Gastrocnemius medialis (tissue), 4 donors: ENCODE measurements around the gene BDH1. TPM values are rescaled to one million over a fixed set of nuclear protein-coding genes. Genes with fewer than 3 reads are reported as not detected.

Source experiments
- ATAC-seq, 2 donors: fragments of 150-250 bp; one replicate each; pipeline ENCODE4 v1.9.1; 2016
- DNase-seq, 2 donors: peaks; one replicate each; pipeline ENCODE4 v3.0.0-alpha.2; 2019
- H3K27ac ChIP-seq, 4 donors: fragments of 200-600 bp; sonication (generic); 1 replicate in 1 of 4; 2 replicates in 3 of 4; pipeline ENCODE4 v1.5.1; 2016 to 2018; ENCODE audit warnings: mild to moderate bottlenecking in 2 of 4, moderate library complexity in 1 of 4
- H3K27me3 ChIP-seq, 3 donors: fragments of 200-600 bp; sonication (generic) in 2 of 3; 1 replicate in 1 of 3; 2 replicates in 2 of 3; pipeline versions ENCODE4 v1.5.1 to v1.6.0; 2016 to 2019; ENCODE audit warnings: mild to moderate bottlenecking in 1 of 3, moderate library complexity in 1 of 3
- H3K36me3 ChIP-seq, 2 donors: fragments of 200-600 bp; sonication (generic) in 1 of 2; one replicate each; pipeline ENCODE4 v1.5.1; 2017 to 2018
- H3K4me1 ChIP-seq, 2 donors: fragments of 200-600 bp; sonication (generic) in 1 of 2; one replicate each; pipeline ENCODE4 v1.5.1; 2016 to 2017; ENCODE audit warnings: mild to moderate bottlenecking in 2 of 2
- H3K4me3 ChIP-seq, 4 donors: fragments of 200-600 bp; sonication (generic) in 3 of 4; 1 replicate in 1 of 4; 2 replicates in 3 of 4; pipeline ENCODE4 v1.5.1; 2016 to 2019; ENCODE audit warnings: mild to moderate bottlenecking in 2 of 4
- H3K9me3 ChIP-seq, 3 donors: fragments of 200-600 bp; sonication (generic) in 2 of 3; 1 replicate in 1 of 3; 2 replicates in 2 of 3; pipeline ENCODE4 v1.5.1; 2016 to 2019
- CTCF ChIP-seq, 5 experiments: fragments of 450-650 bp in 3 of 5; fragments of 200-600 bp in 2 of 5; sonication (generic) in 2 of 5; IDR thresholded peaks in 4 of 5; conservative IDR thresholded peaks in 1 of 5; 1 replicate in 4 of 5; 2 replicates in 1 of 5; pipeline ENCODE4 v1.5.1; 2016 to 2019; ENCODE audit warnings: antibody characterized with exemption in 5 of 5, mild to moderate bottlenecking in 3 of 5, moderate library complexity in 3 of 5
- POLR2A ChIP-seq, 2 donors: fragments of 450-650 bp; IDR thresholded peaks; one replicate each; pipeline ENCODE4 v1.6.1; 2017; ENCODE audit warnings: antibody characterized with exemption in 2 of 2, mild to moderate bottlenecking in 2 of 2, moderate library complexity in 2 of 2
- in situ Hi-C, 4 donors: fragments of 200-750 bp; cut with MboI; loops; one replicate each; pipeline versions ENCODE4 v1.15.0 to v1.8.0; 2017; ENCODE audit warnings: low sequenced_read_pairs in 4 of 4
- intact Hi-C: fragments of 100-400 bp; cut with DNase I; formaldehyde crosslinking; loops from one replicate; pipeline ENCODE4 v1.15.1; 2023; ENCODE audit warnings: low total_unique reads
- total RNA-seq, 4 donors: library from RNA; depleted of rRNA; stranded (reverse); fragments of >200 nt; gene quantifications; one replicate each; pipeline versions ENCODE4 v1.1.0 to v1.2.3, GENCODE V29; 2016

Gene BDH1
- total RNA-seq, 4 donors from 2014 or later: 7.1 to 9.5 (median 8.9) TPM

- intact Hi-C loops: no loop called here
- TF ChIP-seq CTCF (IDR thresholded peaks at IDR 0.05 in 4 of 5, conservative IDR thresholded peaks at IDR 0.05 in 1 of 5): no peak
- TF ChIP-seq POLR2A (IDR thresholded peaks at IDR 0.05): no peak
- Histone ChIP-seq H3K27ac (no peak overlapping the region), H3K4me1 (no peaks in the 10 kb centered on the region), H3K36me3 (no peaks in the 10 kb centered on the region), H3K4me3 (no peak overlapping the region), H3K9me3 (no peaks in the 10 kb centered on the region), H3K27me3 (no peaks in the 10 kb centered on the region)
- ATAC-seq: no peak
- no peak for DNase-seq
- in situ Hi-C loops: loop anchor here (10.0 to 25.0 kb wide), 3 partner anchors 247 to 514 kb away; no protein-coding TSS in a partner anchor
Measured at GRCh38 chr3:197501496-197501878, 54.3 kb downstream of the BDH1 start.

GRCh38 chr3:197500812-197501211 lies 55.0 kb downstream of the BDH1 start:
- in situ Hi-C loops: loop anchor here (10.0 to 25.0 kb wide), 3 partner anchors 246 to 514 kb away; no protein-coding TSS in a partner anchor
- H3K4me1 ChIP-seq: no peaks in the 10 kb centered on the region
- H3K4me3 ChIP-seq: no peak overlapping the region
- ATAC-seq (no peak), DNase-seq (no peak)
- H3K27ac ChIP-seq: no peak overlapping the region
- intact Hi-C loops: no loop called here
- no peaks in the 10 kb centered on the region for H3K27me3 ChIP-seq
- no peak for TF ChIP-seq POLR2A (IDR thresholded peaks at IDR 0.05)
- TF ChIP-seq CTCF (IDR thresholded peaks at IDR 0.05 in 4 of 5, conservative IDR thresholded peaks at IDR 0.05 in 1 of 5): no peak
- no peaks in the 10 kb centered on the region for H3K9me3 ChIP-seq
- H3K36me3 ChIP-seq: no peaks in the 10 kb centered on the region

DNA sequence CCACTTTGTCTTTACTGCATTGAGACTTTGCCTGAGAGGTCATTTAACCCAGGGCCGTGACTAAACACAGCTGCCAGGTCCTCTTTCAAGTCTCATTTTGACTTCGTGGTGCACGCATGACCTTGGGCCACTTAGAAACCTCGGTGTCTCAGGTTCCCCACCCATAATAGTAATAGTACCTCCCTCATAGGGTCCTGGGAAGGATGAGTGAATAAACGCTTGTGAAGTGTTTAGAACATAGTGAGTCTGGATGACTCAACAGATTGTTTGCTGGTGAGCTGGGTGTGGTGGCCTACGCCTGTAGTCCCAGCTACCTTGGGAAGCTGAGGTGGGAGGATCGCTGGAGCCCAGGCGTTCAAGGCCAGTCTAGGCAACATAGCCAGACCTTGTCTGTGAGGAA lies 56.3 kb downstream of the BDH1 start:
- Histone ChIP-seq H3K9me3 (no peaks in the 10 kb centered on the region), H3K4me1 (no peaks in the 10 kb centered on the region), H3K27me3 (no peaks in the 10 kb centered on the region), H3K4me3 (no peak overlapping the region), H3K27ac (no peak overlapping the region), H3K36me3 (no peaks in the 10 kb centered on the region)
- TF ChIP-seq POLR2A (IDR thresholded peaks at IDR 0.05) (no peak), CTCF (IDR thresholded peaks at IDR 0.05 in 4 of 5, conservative IDR thresholded peaks at IDR 0.05 in 1 of 5) (no peak)
- ATAC-seq (no peak), DNase-seq (no peak)
- intact Hi-C loops: no loop called here
- in situ Hi-C loops: no loop called here

GRCh38 chr3:197498499-197499241 lies 57.1 kb downstream of the BDH1 start:
- DNase-seq: no peak
- in situ Hi-C loops (no loop called here), intact Hi-C loops (no loop called here)
- no peaks in the 10 kb centered on the region for H3K36me3 ChIP-seq
- TF ChIP-seq POLR2A (IDR thresholded peaks at IDR 0.05): no peak
- H3K4me3 ChIP-seq: no peak overlapping the region
- no peaks in the 10 kb centered on the region for H3K9me3 ChIP-seq
- H3K27me3 ChIP-seq: no peaks in the 10 kb centered on the region
- ATAC-seq: no peak
- no peak overlapping the region for H3K27ac ChIP-seq
- H3K4me1 ChIP-seq: no peaks in the 10 kb centered on the region

GRCh38 chr3:197496746-197497125 lies 59.0 kb downstream of the BDH1 start:
- ATAC-seq: no peak
- in situ Hi-C loops: no loop called here
- no peak for TF ChIP-seq POLR2A (IDR thresholded peaks at IDR 0.05)
- no peak for TF ChIP-seq CTCF (IDR thresholded peaks at IDR 0.05 in 4 of 5, conservative IDR thresholded peaks at IDR 0.05 in 1 of 5)

More at GRCh38 chr3:197496746-197497125, 59.0 kb downstream of the BDH1 start:
- H3K4me1 ChIP-seq: no peaks in the 10 kb centered on the region
- DNase-seq: no peak
- no peaks in the 10 kb centered on the region for H3K27me3 ChIP-seq
- no peaks in the 10 kb centered on the region for H3K9me3 ChIP-seq
- H3K27ac ChIP-seq: no peak overlapping the region
- no peaks in the 10 kb centered on the region for H3K36me3 ChIP-seq
- intact Hi-C loops: no loop called here
- H3K4me3 ChIP-seq: no peak overlapping the region
